Measurements from ENCODE around the gene SMYD3. TPM values are rescaled to one million over a fixed set of nuclear protein-coding genes. Genes with fewer than 3 reads are reported as not detected.

The SMYD3 gene
- total RNA-seq, 1 experiment from 2014 or later = 25.5 TPM

- H2BK5ac ChIP-seq (ENCODE audit: insufficient read length, low read length) = no peak overlapping the region
- H3K27me3 Mint-ChIP-seq (ENCODE audit: low read depth) = no peaks in the 10 kb centered on the region
- H3K79me1 ChIP-seq (ENCODE audit: insufficient read depth, low read depth, low read length, poor library complexity, severe bottlenecking) = no peaks in the 10 kb centered on the region
- H3K14ac ChIP-seq (ENCODE audit: insufficient read depth, low read length) = no peak overlapping the region
- H3K23me2 ChIP-seq (ENCODE audit: insufficient read length, low read depth, low read length, poor library complexity, severe bottlenecking) = no peaks in the 10 kb centered on the region
- peaks cover 0 to under 1% of the 10 kb centered on the region in 2 experiments; a peak in 3 of 5 replicates for H3K9me3 Mint-ChIP-seq
- no peak overlapping the region for H3K4me3 Mint-ChIP-seq
- H2AFZ ChIP-seq (ENCODE audit: low read length) = no peak overlapping the region
- H2BK12ac ChIP-seq (ENCODE audit: insufficient read length, low read depth, low read length) = no peak overlapping the region
- H3K36me3 Mint-ChIP-seq (ENCODE audit: insufficient read depth in 1 of 3, low read depth in 3 of 3) = 0 out of 7 replicates have a peak, but pooled peaks cover 0 to 7% (median 0%) of the 10 kb centered on the region in 3 experiments
- H3K27me3 ChIP-seq (ENCODE audit: insufficient read depth, low read length) = no peaks in the 10 kb centered on the region
- H3K4me1 ChIP-seq (ENCODE audit: insufficient read depth, low read length) = no peaks in the 10 kb centered on the region
- no peak overlapping the region for H3K18ac ChIP-seq (ENCODE audit: insufficient read length, low read depth, low read length)
- H3K9ac ChIP-seq (ENCODE audit: extremely low read depth, insufficient read length, low read length) = no peak overlapping the region
- H3K56ac ChIP-seq (ENCODE audit: insufficient read length, low read depth, low read length) = no peak overlapping the region
- H2BK120ac ChIP-seq (ENCODE audit: low read depth, low read length, poor library complexity, severe bottlenecking) = no peak overlapping the region
- H4K5ac ChIP-seq (ENCODE audit: insufficient read length, low read depth, low read length) = no peak overlapping the region
- H3K79me2 ChIP-seq (ENCODE audit: insufficient read depth, low read length) = no peaks in the 10 kb centered on the region
- no peak overlapping the region for H3K27ac ChIP-seq (ENCODE audit: insufficient read length, low read depth, low read length)
- no peak for DNase-seq
- no peak overlapping the region for H4K8ac ChIP-seq (replicated peaks; ENCODE audit: insufficient read length, low read depth, low read length)
- no peak overlapping the region for H2BK15ac ChIP-seq (ENCODE audit: low read depth, low read length)
- no CpG with 5 or more reads among the region's 3 CpGs for WGBS (ENCODE audit: extremely low coverage, insufficient read length, low lambda C conversion rate)
- no peaks in the 10 kb centered on the region for H4K20me1 ChIP-seq (ENCODE audit: control insufficient read depth, insufficient read depth, insufficient read length)
- no peak overlapping the region for H2AK5ac ChIP-seq (ENCODE audit: insufficient read length, low read length)
- TF ChIP-seq CTCF (conservative IDR thresholded peaks at IDR 0.05) = no peak
- no peak overlapping the region for H2BK20ac ChIP-seq (ENCODE audit: low read depth, low read length, poor library complexity, severe bottlenecking)
- no peak overlapping the region for H3K4ac ChIP-seq (ENCODE audit: low read depth, low read length)
- no peaks in the 10 kb centered on the region for H3K9me3 ChIP-seq (ENCODE audit: control insufficient read depth, low read depth, low read length)
- H3K27ac Mint-ChIP-seq = no peak overlapping the region
- no peak overlapping the region for H3K4me2 ChIP-seq (ENCODE audit: insufficient read depth, insufficient read length, low read length)
- H3K23ac ChIP-seq (ENCODE audit: insufficient read length, low read depth, low read length) = no peak overlapping the region
- H4K91ac ChIP-seq (ENCODE audit: insufficient read length, low read depth, low read length) = no peak overlapping the region
- peaks cover 26 to 29% of the 10 kb centered on the region in 2 experiments for H3K4me1 Mint-ChIP-seq
- H3T11ph ChIP-seq (ENCODE audit: low read length) = no peak overlapping the region
Observed at GRCh38 chr1:245752561-245752960, 754.5 kb downstream of the SMYD3 start.

Measured in H9 (cell line).